Stimulated activated CD4-positive, alpha-beta T cell treated with anti-CD3 and anti-CD28 coated beads, Interleukin-4, amount 100 ng/mL, for 48 hours (primary cell): Measurements from ENCODE around the gene ZNF605.
"Not testable (repeated sequence)": the region's sequence is repeated elsewhere in the genome, so short reads cannot be mapped to it uniquely, and the experiment has no call there.

Source experiments
- DNase-seq, 2 donors: peaks; one replicate each; pipeline ENCODE4 v3.0.0-alpha.2; 2020; ENCODE audit warnings: low read depth in 2 of 2

The ZNF605 gene

GRCh38 chr12:132907216-132907615 is 48.9 kb downstream of the ZNF605 start:
- DNase-seq, result no peak

GRCh38 chr12:132904718-132905328 is 51.3 kb downstream of the ZNF605 start:
- DNase-seq, result peak; percentile 89 to 92

GRCh38 chr12:132899033-132899432 is 57.1 kb downstream of the ZNF605 start:
- no peak for DNase-seq

- DNase-seq, result no peak
Measured at GRCh38 chr12:132888852-132889251, 67.3 kb downstream of the ZNF605 start.

- DNase-seq, result peak; percentile 85 to 94
Measured at GRCh38 chr12:132887513-132888351, 68.4 kb downstream of the ZNF605 start, which contains the start of gene CHFR. Gene CHFR, minus strand, starts transcription at chr12:132887605. Its CDS starts 277 bp downstream, at chr12:132887328.

GRCh38 chr12:132886529-132887477 is 69.3 kb downstream of the ZNF605 start:
- no peak for DNase-seq

- DNase-seq, result no peak
Measured at GRCh38 chr12:132881818-132882217, 74.3 kb downstream of the ZNF605 start.

- DNase-seq, result not testable (repeated sequence)
Measured at GRCh38 chr12:132874620-132875019, 81.5 kb downstream of the ZNF605 start.

GRCh38 chr12:132874175-132874574 is 81.9 kb downstream of the ZNF605 start:
- no peak for DNase-seq

GRCh38 chr12:132873724-132874123 is 82.4 kb downstream of the ZNF605 start:
- no peak for DNase-seq

GRCh38 chr12:132872975-132873421 is 83.1 kb downstream of the ZNF605 start:
- peak in 1 of 2 donors; percentile 7 for DNase-seq

- DNase-seq, result no peak
Measured at GRCh38 chr12:132872073-132872855, 83.8 kb downstream of the ZNF605 start.

GRCh38 chr12:132869551-132869950 is 86.6 kb downstream of the ZNF605 start:
- DNase-seq, result no peak
